Esophagus (tissue), 2 donors: Measurements from ENCODE around the gene NUMA1. TPM values are rescaled to one million over a fixed set of nuclear protein-coding genes. Genes with fewer than 3 reads are reported as not detected.
A peak's percentile ranks its signal among the peaks of the same experiment; 100 is the strongest.

ENCODE experiments used
- H3K27ac ChIP-seq, 2 donors: one replicate each; pipeline ENCODE4 v1.5.1; 2013; ENCODE audit warnings: low read depth in 2 of 2, mild to moderate bottlenecking in 2 of 2, inconsistent platforms in 1 of 2, low read length in 1 of 2, moderate library complexity in 1 of 2
- H3K27me3 ChIP-seq, 2 donors: one replicate each; pipeline ENCODE4 v1.6.1; 2013; ENCODE audit warnings: low read length in 2 of 2, control low read depth in 1 of 2, mild to moderate bottlenecking in 1 of 2; ENCODE audit not compliant: insufficient read depth in 2 of 2, control insufficient read depth in 1 of 2
- H3K36me3 ChIP-seq, 2 donors: one replicate each; pipeline ENCODE4 v1.6.1; 2013; ENCODE audit warnings: low read length in 1 of 2; ENCODE audit not compliant: control insufficient read depth in 2 of 2, insufficient read depth in 2 of 2
- H3K4me1 ChIP-seq, 2 donors: one replicate each; pipeline ENCODE4 v1.6.1; 2013; ENCODE audit warnings: low read length in 1 of 2; ENCODE audit not compliant: control insufficient read depth in 2 of 2, insufficient read depth in 2 of 2
- H3K4me3 ChIP-seq, 2 donors: one replicate each; pipeline ENCODE4 v1.5.1; 2013; ENCODE audit warnings: low read length in 2 of 2, mild to moderate bottlenecking in 2 of 2, low read depth in 1 of 2, moderate library complexity in 1 of 2
- H3K9me3 ChIP-seq, 2 donors: one replicate each; pipeline ENCODE4 v1.6.1; 2013; ENCODE audit warnings: mild to moderate bottlenecking in 2 of 2, low read depth in 1 of 2, low read length in 1 of 2, moderate library complexity in 1 of 2; ENCODE audit not compliant: control insufficient read depth in 2 of 2, insufficient read depth in 1 of 2
- WGBS, 2 donors: extraction: QIAGEN DNeasy Blood & Tissue Kit; methylation state at CpG; one replicate each; pipeline ENCODE4 v1.1.7; 2013; 5-methylcytosine and 5-hydroxymethylcytosine counted together
- polyA plus RNA-seq, 2 donors: library from polyadenylated mRNA; stranded (reverse); fragments of 200-250 nt; gene quantifications; one replicate each; pipeline ENCODE4 v1.2.3, GENCODE V29; 2013
- donor health status: healthy with polysubstance abuse.
- donor health status: Bipolar disorder and iron deficiency.

The NUMA1 gene, protein sequence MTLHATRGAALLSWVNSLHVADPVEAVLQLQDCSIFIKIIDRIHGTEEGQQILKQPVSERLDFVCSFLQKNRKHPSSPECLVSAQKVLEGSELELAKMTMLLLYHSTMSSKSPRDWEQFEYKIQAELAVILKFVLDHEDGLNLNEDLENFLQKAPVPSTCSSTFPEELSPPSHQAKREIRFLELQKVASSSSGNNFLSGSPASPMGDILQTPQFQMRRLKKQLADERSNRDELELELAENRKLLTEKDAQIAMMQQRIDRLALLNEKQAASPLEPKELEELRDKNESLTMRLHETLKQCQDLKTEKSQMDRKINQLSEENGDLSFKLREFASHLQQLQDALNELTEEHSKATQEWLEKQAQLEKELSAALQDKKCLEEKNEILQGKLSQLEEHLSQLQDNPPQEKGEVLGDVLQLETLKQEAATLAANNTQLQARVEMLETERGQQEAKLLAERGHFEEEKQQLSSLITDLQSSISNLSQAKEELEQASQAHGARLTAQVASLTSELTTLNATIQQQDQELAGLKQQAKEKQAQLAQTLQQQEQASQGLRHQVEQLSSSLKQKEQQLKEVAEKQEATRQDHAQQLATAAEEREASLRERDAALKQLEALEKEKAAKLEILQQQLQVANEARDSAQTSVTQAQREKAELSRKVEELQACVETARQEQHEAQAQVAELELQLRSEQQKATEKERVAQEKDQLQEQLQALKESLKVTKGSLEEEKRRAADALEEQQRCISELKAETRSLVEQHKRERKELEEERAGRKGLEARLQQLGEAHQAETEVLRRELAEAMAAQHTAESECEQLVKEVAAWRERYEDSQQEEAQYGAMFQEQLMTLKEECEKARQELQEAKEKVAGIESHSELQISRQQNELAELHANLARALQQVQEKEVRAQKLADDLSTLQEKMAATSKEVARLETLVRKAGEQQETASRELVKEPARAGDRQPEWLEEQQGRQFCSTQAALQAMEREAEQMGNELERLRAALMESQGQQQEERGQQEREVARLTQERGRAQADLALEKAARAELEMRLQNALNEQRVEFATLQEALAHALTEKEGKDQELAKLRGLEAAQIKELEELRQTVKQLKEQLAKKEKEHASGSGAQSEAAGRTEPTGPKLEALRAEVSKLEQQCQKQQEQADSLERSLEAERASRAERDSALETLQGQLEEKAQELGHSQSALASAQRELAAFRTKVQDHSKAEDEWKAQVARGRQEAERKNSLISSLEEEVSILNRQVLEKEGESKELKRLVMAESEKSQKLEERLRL (N-terminal part only)
- 100 to 1,000 TPM; 108 to 205 TPM for polyA plus RNA-seq

DNA sequence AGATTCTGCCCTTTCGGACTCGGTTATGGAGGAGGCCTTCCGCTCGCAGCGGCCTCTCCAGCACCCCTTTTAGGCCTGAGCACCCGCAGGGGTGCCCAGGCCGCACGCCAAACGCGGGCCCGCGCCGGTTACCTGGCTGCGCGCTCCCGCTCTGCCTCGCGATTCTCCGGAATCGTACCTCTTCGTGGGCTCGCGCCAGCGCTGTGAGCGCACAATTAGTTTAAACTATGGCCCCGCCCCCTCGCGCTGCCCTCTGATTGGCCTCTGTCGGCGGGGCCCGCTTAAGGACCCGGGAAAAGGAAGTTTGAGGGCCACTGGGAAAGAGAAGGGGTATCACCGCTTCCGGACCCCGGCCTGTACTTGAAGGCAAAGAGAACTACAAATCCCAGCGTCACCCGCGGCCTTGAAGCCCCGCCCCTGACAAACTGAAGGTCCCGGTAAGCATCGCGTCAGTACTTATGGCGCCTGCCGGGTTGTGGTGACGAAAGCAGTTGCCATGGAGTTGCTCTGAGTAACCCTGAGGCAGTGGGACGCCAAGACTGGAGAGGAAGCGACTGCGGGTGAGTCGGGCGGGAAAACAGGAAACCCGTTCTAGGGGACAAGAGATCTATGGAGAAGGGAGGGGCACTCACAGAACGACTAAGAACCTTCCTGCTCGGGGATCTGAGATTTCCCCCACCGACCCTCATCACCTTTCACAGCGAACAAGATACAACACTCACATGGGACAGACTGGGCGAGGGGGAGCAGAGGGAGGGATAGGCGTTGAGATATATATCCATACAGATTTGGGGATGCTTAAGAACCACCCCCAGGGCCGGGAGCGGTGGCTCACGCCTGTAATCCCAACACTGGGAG lies at the start of gene NUMA1, which contains the start of gene LRRC51:
Gene NUMA1, minus strand, starts transcription at position 217 of the 858 bp plus-strand sequence. CDS start 44,599 bp downstream, outside the sequence.
Gene LRRC51, plus strand, starts transcription at position 525 of the 858 bp plus-strand sequence. CDS start 8,234 bp downstream, outside the sequence.
- Histone ChIP-seq H3K27ac (peak within 1 kb of the TSS; percentile 97), H3K9me3 (no peaks in the 10 kb centered on the region), H3K36me3 (no peaks in the 10 kb centered on the region), H3K4me1 (peaks cover 0 to 4% of the 10 kb centered on the region in 2 donors), H3K4me3 (peak within 1 kb of the TSS; percentile 65 to 75), H3K27me3 (no peaks in the 10 kb centered on the region)
- WGBS, 2 donors = 1% methylated on average over 54 to 60 of the region's 60 CpGs

DNA sequence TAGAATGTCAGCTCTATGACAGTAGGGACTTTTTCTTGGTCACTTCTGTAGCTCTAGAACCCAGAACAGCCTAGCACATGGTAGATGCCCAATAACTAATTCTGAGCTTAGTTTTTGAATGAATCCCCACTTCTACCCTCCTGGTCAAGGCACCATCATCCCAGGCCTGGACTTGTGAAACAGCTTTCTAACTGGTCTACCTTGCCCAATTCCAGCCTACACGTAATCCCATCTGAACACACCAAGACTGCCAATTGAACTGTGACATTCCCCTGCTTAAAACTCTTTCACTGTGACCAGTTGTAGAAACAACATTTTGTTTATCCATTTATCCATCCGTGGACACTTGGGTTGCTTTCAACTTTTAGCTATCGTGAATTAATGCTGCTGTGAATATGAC lies 49.0 kb upstream of the NUMA1 start:
- Histone ChIP-seq H3K4me3 (no peak overlapping the region), H3K36me3 (no peaks in the 10 kb centered on the region), H3K4me1 (no peaks in the 10 kb centered on the region), H3K27me3 (no peaks in the 10 kb centered on the region), H3K9me3 (no peaks in the 10 kb centered on the region), H3K27ac (no peak overlapping the region)
- WGBS, 2 donors = 83 to 87% methylated on average over 3 of the region's 3 CpGs

- 71 to 72% methylated on average over 2 of the region's 2 CpGs for WGBS, 2 donors
- Histone ChIP-seq H3K4me3 (no peak overlapping the region), H3K9me3 (no peaks in the 10 kb centered on the region), H3K36me3 (no peaks in the 10 kb centered on the region), H3K4me1 (peaks cover 0 to 10% of the 10 kb centered on the region in 2 donors), H3K27me3 (no peaks in the 10 kb centered on the region), H3K27ac (no peak overlapping the region)
These were observed 47.6 kb upstream of the NUMA1 start for GRCh38 chr11:72127923-72128322.

GRCh38 chr11:72125956-72126355 lies 45.6 kb upstream of the NUMA1 start:
- Histone ChIP-seq H3K9me3 (no peaks in the 10 kb centered on the region), H3K36me3 (no peaks in the 10 kb centered on the region), H3K27ac (no peak overlapping the region), H3K27me3 (no peaks in the 10 kb centered on the region), H3K4me3 (no peak overlapping the region), H3K4me1 (peaks cover 0 to 10% of the 10 kb centered on the region in 2 donors)
- WGBS, 2 donors = 35 to 36% methylated on average over 1 of the region's 1 CpG

DNA sequence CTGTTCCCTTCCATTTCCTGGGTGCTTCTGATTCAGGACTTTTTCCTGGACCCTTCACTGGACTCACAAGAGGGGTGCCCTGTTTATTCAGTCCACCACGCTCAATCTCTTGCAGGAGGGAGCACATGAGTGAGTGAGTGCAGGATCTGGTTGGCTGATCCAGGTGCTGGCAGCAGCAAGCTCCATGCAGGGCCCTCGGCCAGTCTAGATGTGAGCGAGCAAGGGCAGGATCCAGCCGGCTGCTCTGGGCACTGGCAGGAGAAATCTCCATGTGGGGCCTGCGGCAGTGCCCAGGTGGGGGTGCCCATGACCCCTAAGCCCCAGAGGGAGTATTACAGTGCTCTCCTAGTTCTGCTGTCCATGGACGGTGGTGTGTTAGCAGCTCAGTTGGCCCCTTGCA lies 43.7 kb upstream of the NUMA1 start:
- Histone ChIP-seq H3K4me1 (peaks cover 0 to 10% of the 10 kb centered on the region in 2 donors), H3K4me3 (no peak overlapping the region), H3K9me3 (no peaks in the 10 kb centered on the region), H3K27me3 (no peaks in the 10 kb centered on the region), H3K36me3 (no peaks in the 10 kb centered on the region), H3K27ac (no peak overlapping the region)
- 63 to 68% methylated on average over 6 of the region's 6 CpGs for WGBS, 2 donors

DNA sequence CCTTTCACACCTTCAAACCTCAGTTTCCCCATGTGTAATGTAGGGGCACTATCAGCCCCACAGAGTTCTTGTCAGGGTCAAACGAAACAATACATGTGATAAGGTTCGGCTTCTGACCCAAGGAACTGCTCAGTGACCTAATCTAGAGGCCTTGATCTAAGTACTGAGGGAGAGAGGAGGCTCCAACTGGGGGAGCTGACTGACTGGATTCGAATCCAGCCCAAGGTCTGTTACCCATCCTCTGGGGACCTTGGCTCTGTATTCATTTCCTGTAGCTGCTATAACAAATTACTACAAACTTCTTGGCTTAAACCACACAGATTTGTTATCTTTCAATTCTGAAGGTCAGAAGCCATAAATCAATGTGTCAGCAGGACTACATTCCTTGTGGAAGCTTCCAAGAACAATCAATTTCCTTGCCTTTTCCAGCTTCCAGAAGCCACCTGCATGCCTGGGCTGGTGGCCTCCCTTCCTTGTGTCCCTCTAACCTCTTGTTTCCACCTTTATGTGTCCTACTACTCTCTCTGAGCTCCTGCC lies 42.8 kb upstream of the NUMA1 start:
- Histone ChIP-seq H3K27me3 (no peaks in the 10 kb centered on the region), H3K4me1 (peaks cover 0 to 10% of the 10 kb centered on the region in 2 donors), H3K27ac (no peak overlapping the region), H3K4me3 (no peak overlapping the region), H3K36me3 (no peaks in the 10 kb centered on the region), H3K9me3 (no peaks in the 10 kb centered on the region)
- 64 to 71% methylated on average over 3 of the region's 3 CpGs for WGBS, 2 donors

- H3K27me3 ChIP-seq = no peaks in the 10 kb centered on the region
- H3K36me3 ChIP-seq = no peaks in the 10 kb centered on the region
- H3K9me3 ChIP-seq = no peaks in the 10 kb centered on the region
- H3K4me1 ChIP-seq = peaks cover 0 to 10% of the 10 kb centered on the region in 2 donors
- no peak overlapping the region for H3K27ac ChIP-seq
- H3K4me3 ChIP-seq = no peak overlapping the region
- WGBS, 2 donors = 84 to 89% methylated on average over 1 of the region's 1 CpG
These were observed 42.3 kb upstream of the NUMA1 start for GRCh38 chr11:72122607-72123006.

DNA sequence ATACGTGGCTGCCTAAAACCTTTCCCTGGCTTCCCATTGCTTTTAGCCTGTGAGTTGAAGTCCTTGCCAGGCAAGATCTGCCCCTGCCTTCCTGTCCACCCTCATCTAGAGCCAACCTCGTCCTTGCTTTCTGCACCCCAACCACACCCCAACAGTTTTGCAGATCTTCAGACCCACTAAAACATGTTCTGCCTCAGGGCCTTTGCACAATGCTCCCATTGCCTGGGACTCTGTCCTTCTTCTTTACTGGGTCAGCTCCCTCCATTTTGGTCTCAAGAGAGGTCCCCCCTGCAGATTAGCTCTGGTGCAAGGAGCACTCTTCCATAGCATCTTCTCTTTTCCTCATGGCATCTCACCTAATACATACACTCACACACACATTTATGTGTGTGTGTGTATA lies 40.6 kb upstream of the NUMA1 start:
- 74 to 75% methylated on average over 2 of the region's 2 CpGs for WGBS, 2 donors
- H3K4me3 ChIP-seq = no peak overlapping the region
- H3K9me3 ChIP-seq = no peaks in the 10 kb centered on the region
- no peaks in the 10 kb centered on the region for H3K27me3 ChIP-seq
- H3K27ac ChIP-seq = no peak overlapping the region
- peaks cover 0 to 10% of the 10 kb centered on the region in 2 donors for H3K4me1 ChIP-seq
- no peaks in the 10 kb centered on the region for H3K36me3 ChIP-seq
